ENCODE data around the gene HOATZ. TPM values are rescaled to one million over a fixed set of nuclear protein-coding genes. Genes with fewer than 3 reads are reported as not detected.
A peak's percentile ranks its signal among the peaks of the same experiment; 100 is the strongest.

Gene HOATZ
- total and polyA plus RNA-seq, 7 donors, result not detected

- H3K36me3 ChIP-seq, result peaks cover 0 to 43% (median 4%) of the 10 kb centered on the region in 4 donors
- H3K4me1 ChIP-seq, result peaks cover 0 to 28% (median 19%) of the 10 kb centered on the region in 4 donors
- H3K27me3 ChIP-seq, result no peaks in the 10 kb centered on the region
- peak overlapping the region in 2 of 4 donors; percentile 61 to 63 for H3K27ac ChIP-seq
- TF ChIP-seq POLR2A (IDR thresholded peaks at IDR 0.05) (no peak), CTCF (IDR thresholded peaks at IDR 0.05) (no peak), EP300 (IDR thresholded peaks at IDR 0.05) (no peak), POLR2AphosphoS5 (IDR thresholded peaks at IDR 0.05) (no peak)
- no peak for DNase-seq
- 75 to 92% methylated on average over 2 of the region's 2 CpGs for WGBS, 2 donors
- no peak overlapping the region for H3K4me3 ChIP-seq
- intact Hi-C loops (cut with DNase I), result no loop called here
- no peaks in the 10 kb centered on the region for H3K9me3 ChIP-seq
Observed at GRCh38 chr11:111548525-111548924, 33.9 kb downstream of the HOATZ start.

- peaks cover 0 to 33% (median 19%) of the 10 kb centered on the region in 4 donors for H3K4me1 ChIP-seq
- H3K4me3 ChIP-seq, result no peak overlapping the region
- DNase-seq, result no peak
- TF ChIP-seq POLR2A (IDR thresholded peaks at IDR 0.05) (no peak), CTCF (IDR thresholded peaks at IDR 0.05) (no peak), EP300 (IDR thresholded peaks at IDR 0.05) (no peak), POLR2AphosphoS5 (IDR thresholded peaks at IDR 0.05) (no peak)
- intact Hi-C loops (cut with DNase I), result no loop called here
- 83% methylated on average over 11 of the region's 11 CpGs for WGBS, 2 donors
- peak overlapping the region in 2 of 4 donors; percentile 61 to 63 for H3K27ac ChIP-seq
- no peaks in the 10 kb centered on the region for H3K27me3 ChIP-seq
- no peaks in the 10 kb centered on the region for H3K9me3 ChIP-seq
- H3K36me3 ChIP-seq, result peaks cover 0 to 40% (median 4%) of the 10 kb centered on the region in 4 donors
Observed at GRCh38 chr11:111549196-111549868, 34.8 kb downstream of the HOATZ start.

GRCh38 chr11:111549869-111550203 lies 35.3 kb downstream of the HOATZ start:
- no peak overlapping the region for H3K4me3 ChIP-seq
- peaks cover 0 to 35% (median 4%) of the 10 kb centered on the region in 4 donors for H3K36me3 ChIP-seq
- no peaks in the 10 kb centered on the region for H3K9me3 ChIP-seq
- H3K27ac ChIP-seq, result peak overlapping the region in 2 of 4 donors; percentile 61 to 63
- H3K27me3 ChIP-seq, result no peaks in the 10 kb centered on the region
- 53 to 62% methylated on average over 3 of the region's 3 CpGs for WGBS, 2 donors
- H3K4me1 ChIP-seq, result peaks cover 0 to 35% (median 19%) of the 10 kb centered on the region in 4 donors
- TF ChIP-seq CTCF (IDR thresholded peaks at IDR 0.05) (no peak), POLR2A (IDR thresholded peaks at IDR 0.05) (no peak), EP300 (IDR thresholded peaks at IDR 0.05) (no peak), POLR2AphosphoS5 (IDR thresholded peaks at IDR 0.05) (no peak)
- intact Hi-C loops (cut with DNase I), result no loop called here
- no peak for DNase-seq

GRCh38 chr11:111550258-111550657 lies 35.7 kb downstream of the HOATZ start:
- no peak for TF ChIP-seq POLR2AphosphoS5 (IDR thresholded peaks at IDR 0.05)
- no peak for TF ChIP-seq CTCF (IDR thresholded peaks at IDR 0.05)
- no peak for TF ChIP-seq EP300 (IDR thresholded peaks at IDR 0.05)
- no peak for TF ChIP-seq POLR2A (IDR thresholded peaks at IDR 0.05)
- Histone ChIP-seq H3K4me3 (no peak overlapping the region), H3K36me3 (peaks cover 0 to 35% (median 3%) of the 10 kb centered on the region in 4 donors), H3K27me3 (no peaks in the 10 kb centered on the region), H3K9me3 (no peaks in the 10 kb centered on the region), H3K4me1 (peaks cover 0 to 39% (median 19%) of the 10 kb centered on the region in 4 donors), H3K27ac (peak overlapping the region in 2 of 4 donors; percentile 61 to 63)
- no peak for DNase-seq
- intact Hi-C loops (cut with DNase I), result no loop called here
- 80 to 91% methylated on average over 2 of the region's 2 CpGs for WGBS, 2 donors
